ENCODE measurements around the gene ERVW-1.

The ERVW-1 gene

DNA sequence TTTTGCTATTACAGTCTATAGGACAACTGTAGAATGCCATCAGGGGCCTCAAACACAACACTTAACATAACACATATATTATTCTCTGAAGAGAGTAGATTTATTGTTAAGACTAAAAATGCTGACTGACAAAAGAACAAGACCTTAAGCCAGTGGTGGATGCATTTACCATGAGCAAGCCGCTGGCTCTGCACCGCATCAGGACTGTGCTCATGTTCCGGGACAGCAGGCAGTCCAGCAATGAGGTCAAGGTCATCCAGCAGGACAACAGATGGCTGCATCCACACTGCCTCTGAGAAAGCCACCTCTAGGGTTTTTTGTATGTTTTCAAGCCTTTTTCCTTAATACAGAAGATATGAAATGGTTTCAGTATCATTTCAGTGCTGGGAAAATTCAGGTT is 26.8 kb upstream of the ERVW-1 start:
- no peak for DNase-seq (ENCODE audit: low read depth in 1 of 2, low spot score in 1 of 2)
- Histone ChIP-seq H3K27ac (replicated peaks) (no peak overlapping the region), H3K4me3 (replicated peaks; ENCODE audit: insufficient read depth, low read length) (no peak overlapping the region), H3K27me3 (ENCODE audit: insufficient read depth, poor library complexity, severe bottlenecking) (no peaks in the 10 kb centered on the region)
- TF ChIP-seq GABPA (IDR thresholded peaks at IDR 0.05; ENCODE audit: low read depth) = no peak
- TF ChIP-seq, protein P1, sequence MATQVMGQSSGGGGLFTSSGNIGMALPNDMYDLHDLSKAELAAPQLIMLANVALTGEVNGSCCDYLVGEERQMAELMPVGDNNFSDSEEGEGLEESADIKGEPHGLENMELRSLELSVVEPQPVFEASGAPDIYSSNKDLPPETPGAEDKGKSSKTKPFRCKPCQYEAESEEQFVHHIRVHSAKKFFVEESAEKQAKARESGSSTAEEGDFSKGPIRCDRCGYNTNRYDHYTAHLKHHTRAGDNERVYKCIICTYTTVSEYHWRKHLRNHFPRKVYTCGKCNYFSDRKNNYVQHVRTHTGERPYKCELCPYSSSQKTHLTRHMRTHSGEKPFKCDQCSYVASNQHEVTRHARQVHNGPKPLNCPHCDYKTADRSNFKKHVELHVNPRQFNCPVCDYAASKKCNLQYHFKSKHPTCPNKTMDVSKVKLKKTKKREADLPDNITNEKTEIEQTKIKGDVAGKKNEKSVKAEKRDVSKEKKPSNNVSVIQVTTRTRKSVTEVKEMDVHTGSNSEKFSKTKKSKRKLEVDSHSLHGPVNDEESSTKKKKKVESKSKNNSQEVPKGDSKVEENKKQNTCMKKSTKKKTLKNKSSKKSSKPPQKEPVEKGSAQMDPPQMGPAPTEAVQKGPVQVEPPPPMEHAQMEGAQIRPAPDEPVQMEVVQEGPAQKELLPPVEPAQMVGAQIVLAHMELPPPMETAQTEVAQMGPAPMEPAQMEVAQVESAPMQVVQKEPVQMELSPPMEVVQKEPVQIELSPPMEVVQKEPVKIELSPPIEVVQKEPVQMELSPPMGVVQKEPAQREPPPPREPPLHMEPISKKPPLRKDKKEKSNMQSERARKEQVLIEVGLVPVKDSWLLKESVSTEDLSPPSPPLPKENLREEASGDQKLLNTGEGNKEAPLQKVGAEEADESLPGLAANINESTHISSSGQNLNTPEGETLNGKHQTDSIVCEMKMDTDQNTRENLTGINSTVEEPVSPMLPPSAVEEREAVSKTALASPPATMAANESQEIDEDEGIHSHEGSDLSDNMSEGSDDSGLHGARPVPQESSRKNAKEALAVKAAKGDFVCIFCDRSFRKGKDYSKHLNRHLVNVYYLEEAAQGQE (IDR thresholded peaks at IDR 0.05; ENCODE audit: insufficient replicate concordance, low read depth) = no peak
- TF ChIP-seq, protein P2, sequence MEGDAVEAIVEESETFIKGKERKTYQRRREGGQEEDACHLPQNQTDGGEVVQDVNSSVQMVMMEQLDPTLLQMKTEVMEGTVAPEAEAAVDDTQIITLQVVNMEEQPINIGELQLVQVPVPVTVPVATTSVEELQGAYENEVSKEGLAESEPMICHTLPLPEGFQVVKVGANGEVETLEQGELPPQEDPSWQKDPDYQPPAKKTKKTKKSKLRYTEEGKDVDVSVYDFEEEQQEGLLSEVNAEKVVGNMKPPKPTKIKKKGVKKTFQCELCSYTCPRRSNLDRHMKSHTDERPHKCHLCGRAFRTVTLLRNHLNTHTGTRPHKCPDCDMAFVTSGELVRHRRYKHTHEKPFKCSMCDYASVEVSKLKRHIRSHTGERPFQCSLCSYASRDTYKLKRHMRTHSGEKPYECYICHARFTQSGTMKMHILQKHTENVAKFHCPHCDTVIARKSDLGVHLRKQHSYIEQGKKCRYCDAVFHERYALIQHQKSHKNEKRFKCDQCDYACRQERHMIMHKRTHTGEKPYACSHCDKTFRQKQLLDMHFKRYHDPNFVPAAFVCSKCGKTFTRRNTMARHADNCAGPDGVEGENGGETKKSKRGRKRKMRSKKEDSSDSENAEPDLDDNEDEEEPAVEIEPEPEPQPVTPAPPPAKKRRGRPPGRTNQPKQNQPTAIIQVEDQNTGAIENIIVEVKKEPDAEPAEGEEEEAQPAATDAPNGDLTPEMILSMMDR (IDR thresholded peaks at IDR 0.05; ENCODE audit: insufficient read depth, low read length) = no peak
- TF ChIP-seq POLR2AphosphoS5 (IDR thresholded peaks at IDR 0.05; ENCODE audit: low read depth) = no peak
- TF ChIP-seq SPI1 (IDR thresholded peaks at IDR 0.05; ENCODE audit: borderline replicate concordance, low read depth) = no peak

DNA sequence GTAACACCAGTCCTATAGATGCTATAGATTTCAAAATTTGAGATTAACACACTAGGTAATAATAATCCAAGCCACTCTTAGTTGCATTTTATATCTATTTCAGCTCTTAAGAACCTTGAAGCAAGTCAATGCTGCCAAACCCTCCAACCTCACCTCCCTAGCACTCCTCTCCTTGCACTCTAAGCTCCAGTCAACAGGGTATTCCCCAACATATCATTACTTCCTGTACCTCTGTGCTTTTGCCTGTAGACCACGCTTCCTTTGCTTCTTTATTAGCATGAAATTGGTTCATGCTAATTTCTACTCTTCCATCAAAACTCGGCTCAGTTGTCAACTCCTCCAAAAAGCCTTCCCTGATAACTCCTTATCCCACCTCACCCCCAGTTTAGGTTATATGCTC is 26.0 kb upstream of the ERVW-1 start:
- no peak for TF ChIP-seq SPI1 (IDR thresholded peaks at IDR 0.05; ENCODE audit: borderline replicate concordance, low read depth)
- TF ChIP-seq, protein P1 (IDR thresholded peaks at IDR 0.05; ENCODE audit: insufficient replicate concordance, low read depth) = no peak
- TF ChIP-seq POLR2AphosphoS5 (IDR thresholded peaks at IDR 0.05; ENCODE audit: low read depth) = no peak
- TF ChIP-seq GABPA (IDR thresholded peaks at IDR 0.05; ENCODE audit: low read depth) = no peak
- TF ChIP-seq, protein P2 (IDR thresholded peaks at IDR 0.05; ENCODE audit: insufficient read depth, low read length) = no peak
- H3K4me3 ChIP-seq (replicated peaks; ENCODE audit: insufficient read depth, low read length) = no peak overlapping the region
- no peaks in the 10 kb centered on the region for H3K27me3 ChIP-seq (ENCODE audit: insufficient read depth, poor library complexity, severe bottlenecking)
- H3K27ac ChIP-seq (replicated peaks) = no peak overlapping the region
- DNase-seq (ENCODE audit: low read depth in 1 of 2, low spot score in 1 of 2) = no peak

DNA sequence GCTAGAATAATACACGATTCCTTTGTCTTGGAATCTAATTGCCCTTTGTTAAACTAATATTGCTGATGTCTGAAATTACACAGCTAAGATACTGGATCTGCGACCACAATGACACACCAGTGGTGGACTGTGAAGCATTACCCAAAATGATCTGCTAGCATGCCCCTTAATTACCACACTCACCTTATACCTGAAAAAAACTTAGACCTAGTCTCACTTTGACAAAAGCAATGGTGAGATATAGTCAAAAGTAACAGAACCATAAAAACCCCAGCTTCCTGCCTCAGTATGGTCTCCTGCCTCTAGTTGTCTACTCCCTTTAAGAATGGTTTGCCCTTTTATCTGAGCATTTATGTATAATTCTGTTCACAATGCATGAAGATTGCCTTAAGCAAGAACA is 20.8 kb upstream of the ERVW-1 start:
- H3K27ac ChIP-seq (replicated peaks) = no peak overlapping the region
- DNase-seq (ENCODE audit: low read depth in 1 of 2, low spot score in 1 of 2) = no peak
- no peak overlapping the region for H3K4me3 ChIP-seq (replicated peaks; ENCODE audit: insufficient read depth, low read length)
- no peaks in the 10 kb centered on the region for H3K27me3 ChIP-seq (ENCODE audit: insufficient read depth, poor library complexity, severe bottlenecking)
- TF ChIP-seq SPI1 (IDR thresholded peaks at IDR 0.05; ENCODE audit: borderline replicate concordance, low read depth) = no peak
- TF ChIP-seq, protein P2 (IDR thresholded peaks at IDR 0.05; ENCODE audit: insufficient read depth, low read length) = no peak
- no peak for TF ChIP-seq POLR2AphosphoS5 (IDR thresholded peaks at IDR 0.05; ENCODE audit: low read depth)
- TF ChIP-seq, protein P1 (IDR thresholded peaks at IDR 0.05; ENCODE audit: insufficient replicate concordance, low read depth) = no peak
- no peak for TF ChIP-seq GABPA (IDR thresholded peaks at IDR 0.05; ENCODE audit: low read depth)

Measured in HL-60 (cell line).